Thymus (tissue), 11 donors: ENCODE data around the gene MICOS13. TPM values are rescaled to one million over a fixed set of nuclear protein-coding genes. Genes with fewer than 3 reads are reported as not detected.

ENCODE experiments used
- DNase-seq, 9 donors: peaks; one replicate each; pipeline ENCODE4 v3.0.0-alpha.2; 2013; ENCODE audit warnings: low spot score in 9 of 9, low read depth in 6 of 9, missing footprints in 1 of 9
- H3K27ac ChIP-seq, 2 donors: one replicate each; pipeline ENCODE4 v1.5.1; 2013; ENCODE audit warnings: control low read depth in 1 of 2, low read depth in 1 of 2, low read length in 1 of 2, mild to moderate bottlenecking in 1 of 2, moderate library complexity in 1 of 2
- H3K27me3 ChIP-seq, 2 donors: one replicate each; pipeline ENCODE4 v1.5.1; 2013; ENCODE audit warnings: low read length in 1 of 2; ENCODE audit not compliant: control insufficient read depth in 2 of 2, insufficient read depth in 1 of 2
- H3K36me3 ChIP-seq, 2 donors: one replicate each; pipeline ENCODE4 v1.5.1; 2013; ENCODE audit warnings: low read length in 1 of 2, mild to moderate bottlenecking in 1 of 2, moderate library complexity in 1 of 2; ENCODE audit not compliant: control insufficient read depth in 2 of 2, insufficient read depth in 2 of 2
- H3K4me1 ChIP-seq, 2 donors: one replicate each; pipeline ENCODE4 v1.5.1; 2013; ENCODE audit warnings: low read length in 2 of 2; ENCODE audit not compliant: control insufficient read depth in 2 of 2, insufficient read depth in 2 of 2
- H3K4me3 ChIP-seq, 2 donors: one replicate each; pipeline ENCODE4 v1.5.1; 2013; ENCODE audit warnings: low read length in 2 of 2, control low read depth in 1 of 2, mild to moderate bottlenecking in 1 of 2
- H3K9me3 ChIP-seq, 2 donors: one replicate each; pipeline ENCODE4 v1.5.1; 2013; ENCODE audit warnings: low read length in 1 of 2, mild to moderate bottlenecking in 1 of 2; ENCODE audit not compliant: control insufficient read depth in 2 of 2, insufficient read depth in 1 of 2
- WGBS: extraction: QIAGEN DNeasy Blood & Tissue Kit; methylation state at CpG from one replicate; pipeline ENCODE4 v1.1.7; 2013; 5-methylcytosine and 5-hydroxymethylcytosine counted together
- polyA plus RNA-seq: library from polyadenylated mRNA; stranded (reverse); fragments of 200-250 nt; gene quantifications from one replicate; pipeline ENCODE4 v1.2.3, GENCODE V29; 2013
- total RNA-seq: library from RNA; stranded (reverse); fragments of 120-200 nt; gene quantifications from one replicate; pipeline ENCODE4 v1.2.4, GENCODE V29; 2013
- donor health status: healthy.

The MICOS13 gene
- total and polyA plus RNA-seq, 2 donors = 67.6 to 70.5 TPM

DNA sequence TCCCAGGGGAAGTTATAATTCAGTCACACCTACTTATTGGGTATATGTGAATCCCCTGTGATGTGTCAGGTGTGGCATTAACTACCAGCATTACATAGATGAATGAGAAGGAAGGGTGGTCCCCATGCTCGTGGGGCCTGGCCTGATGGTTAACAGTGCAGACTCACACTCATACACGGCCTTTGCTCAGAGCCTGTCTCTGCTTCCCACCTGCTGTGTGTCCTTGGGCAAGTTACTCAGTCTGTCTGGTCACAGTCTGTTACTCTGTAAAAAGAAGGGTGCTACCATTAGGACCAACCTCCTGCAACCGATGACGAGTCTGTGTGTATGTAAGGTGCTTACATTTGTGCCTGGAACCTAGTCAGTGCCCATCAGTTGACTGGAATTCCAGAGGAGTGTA, 33.6 kb downstream of the MICOS13 start:
- over 99% methylated on average over 4 of the region's 4 CpGs for WGBS
- no peak for DNase-seq
- Histone ChIP-seq H3K27ac (no peak overlapping the region), H3K4me1 (no peaks in the 10 kb centered on the region), H3K36me3 (peaks cover 77 to 90% of the 10 kb centered on the region in 2 donors), H3K4me3 (no peak overlapping the region), H3K27me3 (no peaks in the 10 kb centered on the region), H3K9me3 (no peaks in the 10 kb centered on the region)

DNA sequence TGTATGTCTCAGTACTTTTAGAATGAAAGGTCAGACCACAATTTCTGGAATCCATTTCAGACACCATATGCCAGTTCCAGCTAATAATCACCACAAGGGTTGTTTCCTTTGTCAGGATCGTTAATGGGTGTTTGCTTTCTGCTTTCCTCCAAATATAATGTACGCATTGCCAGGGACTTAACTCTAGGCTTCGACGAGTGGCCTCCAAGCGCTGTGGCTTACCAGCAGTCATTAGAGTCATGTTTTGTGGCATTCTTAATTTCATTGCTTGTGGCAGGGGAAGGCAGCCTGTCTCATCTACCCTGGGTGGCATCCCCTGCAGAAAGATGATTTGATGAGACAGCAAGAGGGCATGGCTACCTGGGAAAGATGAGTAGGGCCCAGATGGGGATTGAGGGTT, 34.9 kb downstream of the MICOS13 start:
- WGBS = 97% methylated on average over 5 of the region's 5 CpGs
- no peaks in the 10 kb centered on the region for H3K4me1 ChIP-seq
- H3K27me3 ChIP-seq = no peaks in the 10 kb centered on the region
- no peaks in the 10 kb centered on the region for H3K9me3 ChIP-seq
- H3K36me3 ChIP-seq = peaks cover 76 to 88% of the 10 kb centered on the region in 2 donors
- H3K27ac ChIP-seq = no peak overlapping the region
- DNase-seq = no peak
- H3K4me3 ChIP-seq = no peak overlapping the region

DNA sequence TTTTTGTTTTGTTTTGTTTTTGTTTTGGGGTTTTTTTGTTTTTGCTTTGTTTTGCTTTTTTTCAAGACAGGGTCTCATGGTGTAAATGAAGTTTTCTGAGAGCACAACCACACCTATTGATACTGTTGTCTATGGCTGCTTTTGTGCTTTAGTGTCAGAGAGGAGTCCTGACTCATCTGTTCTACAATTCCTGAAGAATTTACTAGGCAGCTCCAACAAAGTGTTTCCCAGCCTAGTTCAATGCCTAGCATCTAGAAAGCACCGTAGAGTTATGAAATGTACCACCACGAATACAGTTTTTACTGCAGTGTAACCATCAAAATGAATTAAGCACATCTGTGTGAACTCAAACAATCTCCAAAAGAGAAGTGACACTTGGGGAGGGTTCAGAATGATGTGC, 36.3 kb downstream of the MICOS13 start:
- no peaks in the 10 kb centered on the region for H3K27me3 ChIP-seq

DNA sequence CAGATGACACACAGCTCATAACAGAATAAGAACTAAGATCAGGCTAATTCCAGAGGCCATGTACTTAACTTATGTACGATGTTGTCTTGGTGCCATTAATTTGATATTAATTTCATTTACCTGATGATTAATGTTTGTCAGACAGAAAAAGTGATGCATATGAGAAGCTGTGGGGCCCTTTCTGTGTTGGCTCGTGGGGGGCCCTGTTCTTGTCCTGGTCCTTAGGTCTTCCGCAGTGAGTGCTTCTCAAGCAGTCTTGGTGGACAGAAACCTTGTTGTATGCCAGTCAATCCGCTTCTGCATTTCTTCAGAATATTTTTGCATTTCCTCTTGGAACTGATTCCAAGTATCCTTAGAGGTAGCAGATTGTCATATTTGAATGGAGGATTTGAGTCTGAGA, 37.3 kb downstream of the MICOS13 start:
- Histone ChIP-seq H3K27me3 (no peaks in the 10 kb centered on the region), H3K4me1 (no peaks in the 10 kb centered on the region), H3K4me3 (no peak overlapping the region), H3K36me3 (peaks cover 64 to 81% of the 10 kb centered on the region in 2 donors), H3K27ac (no peak overlapping the region), H3K9me3 (no peaks in the 10 kb centered on the region)
- WGBS = 97% methylated on average over 4 of the region's 4 CpGs
- DNase-seq = no peak

More for the DNA sequence above, 36.3 kb downstream of the MICOS13 start:
- H3K4me3 ChIP-seq = no peak overlapping the region
- no peaks in the 10 kb centered on the region for H3K9me3 ChIP-seq
- WGBS = 99% methylated on average over 2 of the region's 2 CpGs
- H3K4me1 ChIP-seq = no peaks in the 10 kb centered on the region
- DNase-seq = no peak
- H3K36me3 ChIP-seq = peaks cover 67 to 86% of the 10 kb centered on the region in 2 donors
- no peak overlapping the region for H3K27ac ChIP-seq

DNA sequence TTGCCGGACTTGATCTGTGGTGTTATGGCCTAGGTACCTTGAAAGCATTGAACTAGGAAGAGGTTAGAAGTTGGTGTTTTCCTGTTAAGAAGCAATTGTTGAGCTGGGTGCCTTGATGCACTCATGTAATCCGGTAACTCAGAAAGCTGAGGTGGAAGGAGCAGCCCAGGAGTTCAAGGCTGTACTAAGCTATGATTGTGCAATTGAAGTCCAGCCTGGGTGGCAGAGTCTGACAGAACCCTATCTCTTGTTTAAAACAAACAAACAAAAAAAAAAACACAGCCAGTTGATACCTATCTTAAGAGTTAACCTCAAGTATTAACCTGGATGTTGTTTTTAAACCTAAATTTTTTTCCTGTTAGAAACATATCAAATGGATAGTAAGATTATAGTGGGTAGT, 38.1 kb downstream of the MICOS13 start:
- Histone ChIP-seq H3K36me3 (peaks cover 57 to 77% of the 10 kb centered on the region in 2 donors), H3K27me3 (no peaks in the 10 kb centered on the region), H3K27ac (no peak overlapping the region), H3K4me3 (no peak overlapping the region), H3K4me1 (no peaks in the 10 kb centered on the region), H3K9me3 (no peaks in the 10 kb centered on the region)
- 97% methylated on average over 2 of the region's 2 CpGs for WGBS
- no peak for DNase-seq

DNA sequence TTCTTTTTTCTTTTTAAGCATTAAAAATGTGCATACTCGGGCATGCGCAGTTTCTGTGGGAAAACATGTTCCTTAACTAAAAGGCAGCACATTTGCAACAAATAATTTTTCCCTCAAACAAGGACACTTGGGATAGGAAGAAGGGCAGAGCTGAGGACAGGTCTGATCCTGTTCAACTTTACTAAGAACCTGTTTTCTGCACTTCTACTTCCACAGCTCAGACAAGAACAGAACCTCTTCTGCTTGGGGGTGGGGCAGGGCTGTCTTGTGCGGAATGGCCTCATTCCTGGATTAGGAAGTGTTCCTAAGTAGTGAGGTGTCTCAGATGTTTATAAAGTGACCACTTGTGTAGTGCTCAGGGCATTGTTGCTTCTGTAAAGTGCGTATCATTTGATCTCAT, 39.1 kb downstream of the MICOS13 start:
- 96% methylated on average over 4 of the region's 4 CpGs for WGBS
- H3K4me1 ChIP-seq = no peaks in the 10 kb centered on the region
- no peak overlapping the region for H3K4me3 ChIP-seq
- H3K27ac ChIP-seq = no peak overlapping the region
- H3K9me3 ChIP-seq = no peaks in the 10 kb centered on the region
- no peak for DNase-seq
- no peaks in the 10 kb centered on the region for H3K27me3 ChIP-seq
- peaks cover 46 to 68% of the 10 kb centered on the region in 2 donors for H3K36me3 ChIP-seq

DNA sequence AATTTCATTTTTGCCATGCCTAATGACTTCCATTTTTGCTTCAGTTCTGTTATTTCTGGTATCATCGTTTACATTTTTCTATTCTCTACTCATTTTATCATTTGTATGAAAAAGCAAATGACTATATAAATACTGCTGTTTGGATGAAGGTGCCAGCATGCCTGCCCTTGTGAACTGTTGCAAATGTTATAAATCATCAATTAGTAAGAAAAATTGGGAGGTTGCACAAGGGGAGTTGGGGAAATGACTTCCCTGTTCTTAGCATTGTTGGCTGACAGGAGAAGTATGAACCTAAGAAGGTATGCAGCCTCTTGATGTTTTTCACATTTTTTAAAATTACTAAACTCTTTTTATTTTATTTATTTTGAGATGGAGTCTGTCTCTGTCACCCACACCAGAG, 42.3 kb downstream of the MICOS13 start:
- Histone ChIP-seq H3K9me3 (no peaks in the 10 kb centered on the region), H3K36me3 (peaks cover 28 to 53% of the 10 kb centered on the region in 2 donors), H3K4me3 (no peak overlapping the region), H3K27ac (no peak overlapping the region), H3K4me1 (no peaks in the 10 kb centered on the region), H3K27me3 (no peaks in the 10 kb centered on the region)
- DNase-seq = no peak
- 96% methylated on average over 1 of the region's 1 CpG for WGBS

DNA sequence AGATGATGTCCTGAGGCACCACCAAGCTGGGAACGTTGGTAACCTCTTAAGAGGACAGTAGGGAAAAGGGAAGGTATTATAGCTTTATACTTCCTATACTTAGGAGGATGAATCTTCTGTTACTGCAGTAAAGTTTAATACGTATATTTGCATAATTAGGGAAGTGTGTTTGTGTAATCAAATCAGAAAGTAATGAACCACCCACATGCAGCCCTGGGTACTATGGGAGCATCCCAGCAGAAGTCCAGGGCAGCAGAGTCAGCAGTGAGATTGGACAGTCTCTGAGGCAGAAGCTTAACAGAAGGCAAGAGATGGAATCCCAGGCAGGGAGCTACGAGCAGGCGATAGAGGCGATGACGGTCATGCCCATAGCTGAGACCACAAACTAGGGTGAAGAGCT, 44.9 kb downstream of the MICOS13 start:
- no peak overlapping the region for H3K27ac ChIP-seq
- no peaks in the 10 kb centered on the region for H3K9me3 ChIP-seq
- WGBS = 93% methylated on average over 6 of the region's 6 CpGs
- H3K36me3 ChIP-seq = peaks cover 5 to 47% of the 10 kb centered on the region in 2 donors
- DNase-seq = no peak
- no peak overlapping the region for H3K4me3 ChIP-seq
- H3K4me1 ChIP-seq = no peaks in the 10 kb centered on the region
- no peaks in the 10 kb centered on the region for H3K27me3 ChIP-seq

DNA sequence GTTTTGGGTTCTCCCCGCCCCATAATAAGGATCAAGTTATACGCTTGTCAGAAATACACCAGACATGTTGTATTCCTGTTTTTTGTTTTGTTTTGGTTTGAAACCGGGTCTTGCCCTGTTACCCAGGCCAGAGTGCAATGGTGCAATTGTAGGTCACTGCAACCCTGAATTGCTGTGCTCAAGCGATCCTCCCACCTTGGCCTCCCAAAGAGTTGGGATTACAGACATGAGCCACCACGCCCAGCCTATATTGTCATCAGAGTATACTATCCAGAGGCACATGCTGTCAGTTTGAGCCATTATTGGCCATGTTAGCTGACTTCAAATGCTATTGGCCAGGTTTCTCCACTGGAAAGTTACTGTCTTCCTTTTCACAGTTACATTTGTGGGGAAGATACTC, 47.7 kb downstream of the MICOS13 start:
- H3K4me1 ChIP-seq = peaks cover 6 to 10% of the 10 kb centered on the region in 2 donors
- no peak overlapping the region for H3K27ac ChIP-seq
- no peak for DNase-seq
- H3K4me3 ChIP-seq = no peak overlapping the region
- no peaks in the 10 kb centered on the region for H3K27me3 ChIP-seq
- WGBS = 95% methylated on average over 5 of the region's 5 CpGs
- no peaks in the 10 kb centered on the region for H3K9me3 ChIP-seq
- H3K36me3 ChIP-seq = peaks cover 23 to 64% of the 10 kb centered on the region in 2 donors

DNA sequence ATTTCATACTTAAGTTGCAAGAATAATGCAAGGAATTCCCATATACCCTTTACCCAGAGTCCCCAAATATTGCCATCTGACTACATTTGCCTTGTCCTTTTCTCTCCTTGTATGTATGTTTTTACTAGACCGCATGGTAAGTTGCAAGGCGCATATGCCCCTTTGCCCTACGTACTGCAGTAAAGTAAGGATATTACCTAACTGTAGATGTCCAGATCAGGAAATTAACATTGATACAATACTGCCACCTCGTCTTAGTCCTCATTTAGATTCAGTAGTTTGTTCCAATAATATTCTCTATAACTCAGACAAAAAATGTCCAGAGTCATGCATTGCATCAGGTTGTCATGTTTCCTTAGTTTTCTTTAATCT, 48.1 kb downstream of the MICOS13 start:
- 95% methylated on average over 4 of the region's 4 CpGs for WGBS
- Histone ChIP-seq H3K27ac (no peak overlapping the region), H3K4me3 (no peak overlapping the region), H3K27me3 (no peaks in the 10 kb centered on the region), H3K36me3 (peaks cover 27 to 64% of the 10 kb centered on the region in 2 donors), H3K9me3 (no peaks in the 10 kb centered on the region), H3K4me1 (peaks cover 9 to 15% of the 10 kb centered on the region in 2 donors)
- no peak for DNase-seq
